Measurements from ENCODE around the gene PRSS58.

The PRSS58 gene

DNA sequence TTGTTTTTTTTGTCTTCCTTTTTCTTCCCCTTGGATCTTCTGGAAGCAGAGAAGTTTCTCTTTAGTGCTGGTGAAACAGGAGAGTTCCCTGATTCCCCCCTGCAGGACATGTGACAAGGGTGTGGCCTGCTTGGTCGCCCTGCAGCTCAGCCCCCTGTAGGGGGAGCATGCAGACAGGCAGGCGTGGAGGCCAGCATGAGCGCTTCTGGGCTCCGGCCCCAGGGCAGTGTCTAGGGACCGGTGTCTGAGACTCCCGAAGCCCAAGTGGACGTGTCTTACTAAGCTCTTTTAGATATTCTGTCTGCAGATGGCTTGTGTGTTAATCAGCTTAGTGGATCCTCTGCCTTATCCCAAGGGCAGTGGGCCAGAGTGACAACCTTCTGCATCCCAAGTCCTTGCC lies 26.1 kb downstream of the PRSS58 start:
- Histone ChIP-seq H3K27ac (no peak overlapping the region), H3K4me3 (no peak overlapping the region)

DNA sequence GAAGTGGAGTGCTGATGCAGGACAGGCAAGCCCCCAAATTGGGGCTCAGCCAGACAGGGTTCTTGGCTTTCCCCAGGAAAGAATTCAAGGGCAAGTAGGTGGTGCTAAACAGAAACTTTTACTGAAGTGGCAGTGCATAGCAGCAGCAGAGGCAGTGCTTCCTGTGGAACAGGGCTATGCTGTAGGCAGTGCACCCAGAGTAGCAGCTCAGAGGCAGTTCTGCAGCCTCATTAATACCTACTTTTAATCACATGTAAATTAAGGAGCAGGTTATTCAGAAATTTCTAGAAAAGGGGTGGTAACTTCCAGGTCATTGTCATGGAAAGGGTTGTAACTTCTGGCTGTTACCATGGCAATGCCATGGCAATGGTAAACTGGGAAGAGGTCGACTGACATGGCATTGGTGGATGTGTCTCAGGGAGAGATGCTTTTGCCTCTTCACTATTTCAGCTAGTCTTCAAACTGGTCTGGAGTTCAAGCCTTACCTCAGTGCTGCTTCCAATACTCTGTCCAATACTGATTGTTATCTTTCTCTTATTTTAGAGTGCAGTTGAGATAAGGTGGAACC lies 29.2 kb downstream of the PRSS58 start:
- Histone ChIP-seq H3K27ac (no peak overlapping the region), H3K4me3 (no peak overlapping the region)

All from skin epidermis (tissue), 12 donors.